ENCODE data around the gene TREH.

DNA sequence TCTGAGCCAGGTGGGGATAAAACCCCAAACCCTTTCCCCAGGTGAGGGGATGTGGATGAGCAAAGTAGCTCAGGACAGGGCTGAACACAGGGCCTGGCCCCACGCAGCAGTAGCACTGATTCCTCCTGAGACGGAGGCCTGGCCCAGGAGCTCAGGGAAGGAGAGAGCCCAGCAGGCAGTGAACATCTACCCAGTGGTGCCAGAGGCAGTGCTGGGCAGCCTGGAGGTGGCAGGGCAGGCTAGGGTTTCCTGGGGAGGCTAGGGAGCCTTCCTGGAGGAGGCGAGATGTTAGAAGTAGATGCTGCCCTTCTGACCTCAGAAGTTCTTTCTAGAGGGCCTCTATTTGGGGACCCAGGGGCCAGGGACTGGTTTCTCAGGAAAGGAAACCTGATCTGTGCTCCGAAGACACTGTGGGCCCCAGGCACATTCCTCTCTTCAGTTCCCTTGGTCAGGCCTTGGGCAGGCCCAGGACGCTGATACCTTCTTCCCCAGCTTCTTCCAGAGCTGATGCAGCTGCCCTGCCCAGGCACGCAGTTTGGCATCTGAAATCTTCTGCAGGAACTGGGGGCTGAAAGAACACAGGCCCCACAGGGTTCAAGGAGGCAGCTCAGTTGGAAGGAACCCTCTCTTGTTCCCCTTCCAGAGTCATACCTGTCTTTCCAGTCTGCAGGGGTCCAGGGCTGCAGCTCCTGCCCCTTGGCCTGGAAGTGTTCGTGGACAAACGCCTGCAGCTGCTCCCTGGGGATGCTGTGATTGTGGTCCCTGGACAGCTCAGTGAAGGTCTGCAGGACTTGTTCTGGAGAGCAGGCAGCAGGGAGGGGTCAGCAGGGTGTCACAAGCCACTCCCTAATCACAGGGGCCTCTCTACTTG, 16.8 kb downstream of the TREH start:
- TF ChIP-seq, protein P1, sequence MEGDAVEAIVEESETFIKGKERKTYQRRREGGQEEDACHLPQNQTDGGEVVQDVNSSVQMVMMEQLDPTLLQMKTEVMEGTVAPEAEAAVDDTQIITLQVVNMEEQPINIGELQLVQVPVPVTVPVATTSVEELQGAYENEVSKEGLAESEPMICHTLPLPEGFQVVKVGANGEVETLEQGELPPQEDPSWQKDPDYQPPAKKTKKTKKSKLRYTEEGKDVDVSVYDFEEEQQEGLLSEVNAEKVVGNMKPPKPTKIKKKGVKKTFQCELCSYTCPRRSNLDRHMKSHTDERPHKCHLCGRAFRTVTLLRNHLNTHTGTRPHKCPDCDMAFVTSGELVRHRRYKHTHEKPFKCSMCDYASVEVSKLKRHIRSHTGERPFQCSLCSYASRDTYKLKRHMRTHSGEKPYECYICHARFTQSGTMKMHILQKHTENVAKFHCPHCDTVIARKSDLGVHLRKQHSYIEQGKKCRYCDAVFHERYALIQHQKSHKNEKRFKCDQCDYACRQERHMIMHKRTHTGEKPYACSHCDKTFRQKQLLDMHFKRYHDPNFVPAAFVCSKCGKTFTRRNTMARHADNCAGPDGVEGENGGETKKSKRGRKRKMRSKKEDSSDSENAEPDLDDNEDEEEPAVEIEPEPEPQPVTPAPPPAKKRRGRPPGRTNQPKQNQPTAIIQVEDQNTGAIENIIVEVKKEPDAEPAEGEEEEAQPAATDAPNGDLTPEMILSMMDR (IDR thresholded peaks at IDR 0.05; ENCODE audit: poor library complexity, severe bottlenecking), result no peak
- TF ChIP-seq POLR2AphosphoS5 (IDR thresholded peaks at IDR 0.05) (no peak), RAD21 (conservative IDR thresholded peaks at IDR 0.05) (no peak), EZH2 (IDR thresholded peaks at IDR 0.05; ENCODE audit: borderline replicate concordance, insufficient read depth, low read length, poor library complexity, severe bottlenecking) (no peak), TAF1 (IDR thresholded peaks at IDR 0.05; ENCODE audit: low read depth) (no peak)
